Measurements from ENCODE around the gene PRR18. TPM values are rescaled to one million over a fixed set of nuclear protein-coding genes. Genes with fewer than 3 reads are reported as not detected.
A peak's percentile ranks its signal among the peaks of the same experiment; 100 is the strongest.

The PRR18 gene
- polyA plus RNA-seq, 6 donors from 2014 or later: not detected

DNA sequence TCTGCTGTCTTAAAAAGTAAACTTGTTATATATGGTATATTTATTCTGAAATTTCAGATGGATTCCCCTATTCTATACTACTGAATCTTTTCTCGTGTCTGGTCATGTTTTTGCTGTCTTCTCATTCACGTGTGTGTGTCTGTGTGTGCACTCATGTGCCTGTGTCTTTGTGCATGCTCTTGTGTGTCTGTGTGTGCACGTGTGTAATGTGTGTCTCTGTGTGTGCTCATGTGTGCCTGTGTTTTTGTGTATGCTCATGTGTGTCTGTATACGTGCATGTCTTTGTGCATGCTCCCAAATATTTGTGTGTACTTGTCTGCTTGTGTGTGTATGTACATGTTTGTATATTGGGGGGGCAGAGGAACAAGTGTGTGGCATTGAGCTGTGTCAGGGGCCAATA, 34.0 kb downstream of the PRR18 start:
- peaks cover 7 to 9% (median 7%) of the 10 kb centered on the region in 3 donors for H3K4me1 Mint-ChIP-seq
- DNase-seq (no peak), ATAC-seq (ENCODE audit: low read depth in 2 of 2) (no peak)
- H3K27ac Mint-ChIP-seq: peak overlapping the region in 2 of 6 donors; percentile 2 to 67
- no peak overlapping the region for H3K4me3 Mint-ChIP-seq
- peaks cover 8 to 12% (median 9%) of the 10 kb centered on the region in 3 donors for H3K27me3 Mint-ChIP-seq
- H3K9me3 Mint-ChIP-seq: no peaks in the 10 kb centered on the region
- no peaks in the 10 kb centered on the region for H3K36me3 Mint-ChIP-seq

DNA sequence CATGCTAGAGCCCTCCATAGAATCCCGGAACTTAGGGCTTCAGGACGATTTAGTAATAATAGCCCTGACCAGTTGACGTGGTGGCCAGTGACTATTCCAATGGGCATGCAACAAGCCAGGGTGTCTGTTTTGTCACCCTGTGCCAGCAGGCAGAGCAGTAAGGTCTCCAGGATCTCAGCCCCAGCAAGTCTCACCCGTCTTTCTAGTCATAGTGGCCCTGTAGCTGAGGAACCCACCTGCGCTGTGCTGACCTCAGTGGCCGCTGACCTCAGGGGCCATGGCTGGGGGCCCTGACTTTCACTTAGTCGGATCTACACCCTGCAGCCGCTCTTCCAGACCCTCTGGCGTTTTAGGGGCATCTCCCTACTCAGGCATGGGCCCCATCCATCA, 36.8 kb downstream of the PRR18 start:
- H3K4me3 Mint-ChIP-seq: no peak overlapping the region
- H3K36me3 Mint-ChIP-seq: no peaks in the 10 kb centered on the region
- H3K4me1 Mint-ChIP-seq: peaks cover 7 to 9% (median 7%) of the 10 kb centered on the region in 3 donors
- DNase-seq (no peak), ATAC-seq (ENCODE audit: low read depth in 2 of 2) (no peak)
- H3K27me3 Mint-ChIP-seq: peaks cover 9 to 18% (median 13%) of the 10 kb centered on the region in 3 donors
- H3K27ac Mint-ChIP-seq: no peak overlapping the region
- H3K9me3 Mint-ChIP-seq: no peaks in the 10 kb centered on the region

DNA sequence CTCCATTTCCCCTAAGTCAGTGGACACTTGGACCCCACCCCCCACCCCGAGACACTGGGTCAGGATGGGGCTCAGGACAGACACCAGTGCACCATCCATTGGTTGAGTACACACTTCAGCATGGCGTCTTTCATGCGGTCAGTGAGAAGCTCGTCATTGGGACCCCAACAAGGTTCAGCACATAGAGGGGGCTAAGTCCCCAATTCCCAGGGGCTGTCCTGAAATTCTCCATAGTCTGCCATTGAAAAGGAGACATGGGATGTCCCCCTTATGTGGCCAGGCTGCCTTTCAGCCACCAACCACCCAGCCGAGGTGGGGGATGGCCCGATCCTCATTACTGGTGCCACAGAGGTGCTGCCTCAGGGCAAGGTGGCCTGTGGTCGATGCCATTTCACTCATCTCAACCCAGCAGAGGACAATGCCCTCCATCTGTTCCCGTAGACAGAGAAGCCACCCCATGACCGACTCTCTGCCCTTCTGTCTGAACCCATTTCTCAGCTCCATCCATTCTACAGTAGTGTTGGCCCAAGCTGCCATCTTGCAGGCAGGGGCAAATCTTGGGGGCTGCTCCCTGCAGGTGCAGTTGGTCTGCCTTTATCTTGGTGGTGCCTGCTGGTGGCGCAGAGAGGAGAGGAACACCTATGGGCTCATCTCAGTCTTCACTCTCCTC, 37.4 kb downstream of the PRR18 start:
- no peak for DNase-seq
- Mint-ChIP-seq H3K36me3 (no peaks in the 10 kb centered on the region), H3K27me3 (peaks cover 9 to 18% (median 10%) of the 10 kb centered on the region in 3 donors), H3K4me1 (peaks cover 4 to 5% (median 4%) of the 10 kb centered on the region in 3 donors), H3K4me3 (no peak overlapping the region), H3K9me3 (no peaks in the 10 kb centered on the region), H3K27ac (peak overlapping the region in 1 of 6 donors; percentile 56)
- ATAC-seq (ENCODE audit: low read depth in 2 of 2): no peak

DNA sequence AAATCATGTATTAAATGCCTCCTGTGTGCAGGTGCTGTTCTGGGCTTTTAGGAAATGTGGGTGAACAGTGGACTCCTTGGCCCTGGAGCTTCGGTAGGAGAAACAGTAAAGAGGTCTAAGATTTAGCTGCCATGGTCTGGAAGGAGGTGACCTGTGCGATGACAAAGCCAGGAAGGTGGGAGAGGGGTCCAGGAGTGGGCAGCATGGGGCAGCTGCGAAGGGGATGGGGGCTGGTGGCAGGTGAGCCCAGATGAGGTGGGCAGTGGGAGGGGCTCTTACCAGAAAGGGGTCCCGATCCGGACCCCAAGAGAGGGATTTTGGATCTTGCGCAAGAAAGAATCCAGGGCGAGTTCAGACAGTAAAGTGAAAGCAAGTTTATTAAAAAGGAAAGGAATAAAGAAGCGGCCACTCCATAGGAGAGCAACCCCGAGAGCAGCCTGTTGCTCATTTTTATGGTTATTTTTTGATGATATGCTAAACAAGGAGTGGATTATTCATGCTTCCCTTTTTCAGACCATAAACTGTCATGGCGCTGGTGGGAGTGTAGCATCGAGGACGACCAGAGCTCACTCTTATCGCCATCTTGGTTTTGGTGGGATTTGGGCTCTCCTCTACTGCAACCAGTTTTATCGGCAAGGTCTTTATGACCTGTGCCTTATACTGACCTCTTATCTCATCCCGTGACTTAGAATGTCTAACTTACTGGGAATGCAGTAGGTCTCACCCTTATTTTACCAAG, 38.7 kb downstream of the PRR18 start:
- DNase-seq: no peak
- no peaks in the 10 kb centered on the region for H3K4me1 Mint-ChIP-seq
- H3K27me3 Mint-ChIP-seq: peaks cover 5 to 18% (median 9%) of the 10 kb centered on the region in 3 donors
- no peaks in the 10 kb centered on the region for H3K36me3 Mint-ChIP-seq
- no peak overlapping the region for H3K4me3 Mint-ChIP-seq
- H3K27ac Mint-ChIP-seq: no peak overlapping the region
- H3K9me3 Mint-ChIP-seq: no peaks in the 10 kb centered on the region
- no peak for ATAC-seq (ENCODE audit: low read depth in 2 of 2)

DNA sequence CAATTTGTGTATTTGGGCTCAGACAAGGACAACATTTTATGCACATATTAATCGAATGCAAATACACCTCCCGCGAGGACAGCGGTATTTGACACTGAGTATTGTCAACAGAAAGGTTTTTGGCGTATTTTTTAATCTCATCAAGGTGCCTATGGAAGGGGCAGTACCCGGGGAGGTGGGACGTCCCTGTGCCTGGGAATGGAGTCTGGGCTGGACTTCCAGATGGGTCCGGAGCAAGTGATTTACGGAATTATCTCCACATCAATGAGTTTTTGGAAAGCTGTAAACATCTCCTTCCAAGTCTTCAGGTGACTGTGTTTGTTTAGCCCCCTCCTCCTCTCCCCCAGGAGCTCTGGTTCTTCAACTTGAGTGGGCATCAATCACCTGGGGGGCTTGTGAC, 39.8 kb downstream of the PRR18 start:
- ATAC-seq (ENCODE audit: low read depth in 2 of 2) (no peak), DNase-seq (no peak)
- Mint-ChIP-seq H3K27ac (no peak overlapping the region), H3K27me3 (peaks cover 5 to 18% (median 9%) of the 10 kb centered on the region in 3 donors), H3K36me3 (no peaks in the 10 kb centered on the region), H3K4me3 (no peak overlapping the region), H3K4me1 (no peaks in the 10 kb centered on the region), H3K9me3 (no peaks in the 10 kb centered on the region)

DNA sequence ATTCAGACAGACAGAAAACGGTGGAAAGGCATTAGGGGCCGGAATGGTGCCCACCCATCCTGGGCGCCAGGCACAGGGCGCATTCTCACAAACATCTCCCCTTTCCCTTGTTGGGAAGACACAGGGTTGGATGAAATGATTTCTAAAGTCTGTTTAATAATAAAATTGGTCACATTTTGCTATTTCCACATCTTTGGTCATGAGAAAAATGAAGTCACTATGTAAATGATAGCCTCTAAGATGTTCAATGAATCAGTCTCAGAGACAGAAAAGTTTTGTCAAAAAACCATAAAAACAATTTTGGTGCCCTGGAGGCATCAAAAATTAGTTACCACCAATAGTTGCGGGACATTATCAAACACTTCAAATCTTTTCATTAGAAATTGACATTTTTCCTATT, 40.7 kb downstream of the PRR18 start:
- ATAC-seq (ENCODE audit: low read depth in 2 of 2) (no peak), DNase-seq (no peak)
- peaks cover 5 to 18% (median 9%) of the 10 kb centered on the region in 3 donors for H3K27me3 Mint-ChIP-seq
- H3K27ac Mint-ChIP-seq: no peak overlapping the region
- no peaks in the 10 kb centered on the region for H3K4me1 Mint-ChIP-seq
- H3K36me3 Mint-ChIP-seq: no peaks in the 10 kb centered on the region
- H3K4me3 Mint-ChIP-seq: no peak overlapping the region
- H3K9me3 Mint-ChIP-seq: no peaks in the 10 kb centered on the region

DNA sequence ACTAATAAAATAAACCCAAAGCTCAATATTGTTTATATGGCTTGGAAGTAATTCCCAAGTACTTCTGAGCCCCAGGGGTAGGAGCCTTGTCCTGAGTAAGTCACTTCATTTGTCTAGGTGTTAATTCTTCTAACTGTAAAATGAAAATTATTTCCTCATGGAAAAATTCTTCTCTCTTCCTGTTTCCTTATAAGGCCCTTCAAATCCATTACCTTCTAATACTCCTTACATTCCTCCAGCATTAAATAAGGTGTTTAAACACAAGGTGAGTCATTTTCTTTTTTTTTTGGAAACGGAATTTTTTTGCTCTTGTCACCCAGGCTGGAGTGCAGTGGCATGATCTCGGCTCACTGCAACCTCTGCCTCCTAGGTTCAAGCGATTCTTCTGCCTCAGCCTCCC, 41.9 kb downstream of the PRR18 start:
- Mint-ChIP-seq H3K27ac (no peak overlapping the region), H3K27me3 (peaks cover 5 to 18% (median 9%) of the 10 kb centered on the region in 3 donors), H3K36me3 (no peaks in the 10 kb centered on the region), H3K4me1 (no peaks in the 10 kb centered on the region), H3K9me3 (no peaks in the 10 kb centered on the region), H3K4me3 (no peak overlapping the region)
- DNase-seq (no peak), ATAC-seq (ENCODE audit: low read depth in 2 of 2) (no peak)

DNA sequence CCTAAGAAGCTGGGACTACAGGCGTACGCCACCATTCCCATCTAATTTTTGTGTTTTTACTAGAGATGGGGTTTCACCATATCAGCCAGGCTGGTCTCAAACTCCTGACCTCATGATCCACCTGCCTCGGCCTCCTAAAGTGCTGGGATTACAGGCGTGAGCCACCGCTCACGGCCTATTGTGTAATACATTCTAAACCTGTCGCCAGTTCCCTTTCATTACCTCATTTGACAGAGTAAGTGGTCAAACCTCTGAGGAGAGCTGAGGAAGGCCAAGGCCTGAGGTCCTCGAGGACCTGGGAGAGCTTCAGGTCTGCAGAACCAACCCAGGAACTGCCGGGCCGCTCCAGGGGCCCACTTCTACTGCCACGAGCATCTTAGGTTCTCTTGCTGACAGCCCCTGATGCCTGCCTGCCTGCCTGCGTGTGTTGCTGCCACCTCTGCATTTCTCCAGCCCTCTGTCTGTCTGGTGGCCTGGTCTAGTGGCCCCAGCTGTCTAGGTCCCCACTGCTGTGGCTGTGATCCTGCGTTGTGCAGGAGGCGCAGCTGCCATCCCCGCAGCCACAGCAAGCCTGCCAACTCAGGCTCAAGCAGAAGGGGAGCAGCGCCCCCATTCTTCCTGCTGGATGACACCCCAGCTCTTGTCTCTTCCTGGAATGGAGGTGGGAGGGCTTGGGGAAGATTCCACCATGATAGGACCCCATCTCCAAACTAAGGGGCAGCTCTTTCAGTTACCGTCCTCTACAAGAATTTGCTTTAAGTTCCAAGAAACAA, 45.3 kb downstream of the PRR18 start:
- Mint-ChIP-seq H3K36me3 (no peaks in the 10 kb centered on the region), H3K4me1 (peaks cover 0 to 24% (median 21%) of the 10 kb centered on the region in 3 donors), H3K9me3 (peaks cover 0 to 2% (median 0%) of the 10 kb centered on the region in 7 donors), H3K27ac (no peak overlapping the region), H3K27me3 (peaks cover 0 to 9% (median 1%) of the 10 kb centered on the region in 3 donors), H3K4me3 (no peak overlapping the region)
- DNase-seq (no peak), ATAC-seq (ENCODE audit: low read depth in 2 of 2) (no peak)

DNA sequence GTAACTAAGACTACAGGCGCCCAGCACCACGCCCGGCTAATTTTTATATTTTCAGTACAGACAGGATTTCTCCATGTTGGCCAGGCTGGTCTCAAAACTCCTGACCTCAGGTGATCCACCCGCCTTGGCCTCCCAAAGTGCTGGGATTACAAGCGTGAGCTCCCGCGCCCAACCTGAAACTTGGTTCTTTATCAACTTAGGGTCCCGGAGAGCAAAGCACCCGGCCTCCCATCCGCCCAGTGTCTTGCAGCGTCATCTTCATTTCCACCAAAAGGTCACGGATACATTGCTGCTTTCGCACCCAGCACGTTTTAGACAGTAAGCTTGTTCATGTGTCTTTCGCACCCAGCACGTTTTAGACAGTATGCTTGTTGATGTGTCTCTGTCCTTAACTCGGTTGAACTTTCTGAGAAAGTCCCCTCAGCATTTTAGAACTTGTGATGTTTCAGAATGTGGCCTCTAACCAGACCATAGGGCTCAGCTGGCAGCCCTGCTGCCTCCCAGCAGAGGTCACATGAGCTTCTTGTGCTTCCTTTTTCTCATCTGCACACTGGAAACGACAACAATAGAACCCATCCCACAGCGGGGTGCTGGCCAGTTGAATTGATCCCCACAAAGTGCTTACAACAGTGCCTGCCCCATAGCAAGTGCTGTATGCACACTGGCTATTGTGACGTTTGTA, 48.8 kb downstream of the PRR18 start:
- Mint-ChIP-seq H3K36me3 (peaks cover 0 to 8% of the 10 kb centered on the region in 2 donors), H3K4me1 (peaks cover 0 to 25% (median 22%) of the 10 kb centered on the region in 3 donors), H3K27me3 (peaks cover 6 to 25% (median 6%) of the 10 kb centered on the region in 3 donors), H3K27ac (peak overlapping the region in 4 of 6 donors; percentile 47 to 92 (median 66)), H3K4me3 (peak overlapping the region in 6 of 8 donors; percentile 44 to 86 (median 68)), H3K9me3 (peaks cover 0 to 10% (median 5%) of the 10 kb centered on the region in 7 donors)
- ATAC-seq (ENCODE audit: low read depth in 2 of 2): peak in 1 of 2 donors; percentile 71
- DNase-seq: no peak

DNA sequence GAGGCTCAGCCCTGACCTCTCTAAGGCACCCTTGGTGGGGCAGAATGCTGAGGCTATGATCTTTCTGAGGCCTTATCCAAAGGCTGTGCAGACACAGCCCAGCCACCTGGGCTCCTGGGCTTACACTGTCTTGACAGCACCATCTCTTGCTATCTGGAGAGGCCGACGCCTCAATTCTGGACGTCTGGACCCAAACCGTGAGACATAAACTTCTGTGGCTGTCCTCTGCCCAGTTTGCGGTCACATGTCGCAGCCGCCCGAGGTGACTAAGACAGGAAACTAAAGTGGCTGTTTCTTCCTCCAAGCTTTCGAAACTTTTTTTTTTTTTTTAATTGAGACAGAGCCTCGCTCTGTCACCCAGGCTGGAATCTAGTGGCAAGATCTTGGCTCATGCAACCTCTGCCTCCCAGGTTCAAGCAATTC, 49.3 kb downstream of the PRR18 start:
- Mint-ChIP-seq H3K27me3 (peaks cover 7 to 30% (median 11%) of the 10 kb centered on the region in 3 donors), H3K9me3 (peaks cover 0 to 10% (median 5%) of the 10 kb centered on the region in 7 donors), H3K36me3 (peaks cover 0 to 8% of the 10 kb centered on the region in 2 donors), H3K27ac (peak overlapping the region in 4 of 6 donors; percentile 47 to 92 (median 66)), H3K4me3 (peak overlapping the region in 6 of 8 donors; percentile 49 to 86 (median 68)), H3K4me1 (peaks cover 0 to 29% (median 22%) of the 10 kb centered on the region in 3 donors)
- DNase-seq (no peak), ATAC-seq (ENCODE audit: low read depth in 2 of 2) (peak in 1 of 2 donors; percentile 60)

DNA sequence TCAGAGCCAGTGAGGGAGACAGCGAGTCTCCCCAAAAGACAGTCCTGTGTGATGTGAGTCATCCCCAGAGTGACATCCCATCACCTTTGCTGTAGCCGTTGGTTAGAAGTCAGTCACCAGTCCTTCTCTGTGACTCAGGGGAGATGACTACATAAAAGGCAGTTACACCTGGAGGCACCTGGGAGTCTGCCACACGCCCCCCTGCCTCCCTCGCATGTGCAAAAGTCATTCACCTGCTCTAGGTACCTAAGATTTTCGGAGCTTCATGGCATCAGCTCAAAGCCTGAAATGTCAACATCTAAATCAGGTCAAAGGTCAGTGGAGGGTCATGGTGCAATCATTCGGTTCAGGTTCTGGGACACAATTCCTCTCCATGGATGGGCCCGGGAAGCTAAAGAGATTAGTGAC, 50.3 kb downstream of the PRR18 start:
- Mint-ChIP-seq H3K4me3 (peak overlapping the region in 2 of 8 donors; percentile 49 to 86), H3K36me3 (peaks cover 0 to 8% of the 10 kb centered on the region in 2 donors), H3K4me1 (peaks cover 3 to 29% (median 26%) of the 10 kb centered on the region in 3 donors), H3K9me3 (peaks cover 0 to 10% (median 5%) of the 10 kb centered on the region in 7 donors), H3K27me3 (peaks cover 7 to 30% (median 11%) of the 10 kb centered on the region in 3 donors), H3K27ac (peak overlapping the region in 1 of 6 donors; percentile 92)
- no peak for ATAC-seq (ENCODE audit: low read depth in 2 of 2)
- DNase-seq: no peak

Data from naive B cell (primary cell).